ENCODE measurements around the gene MIF4GD.

The MIF4GD gene

DNA sequence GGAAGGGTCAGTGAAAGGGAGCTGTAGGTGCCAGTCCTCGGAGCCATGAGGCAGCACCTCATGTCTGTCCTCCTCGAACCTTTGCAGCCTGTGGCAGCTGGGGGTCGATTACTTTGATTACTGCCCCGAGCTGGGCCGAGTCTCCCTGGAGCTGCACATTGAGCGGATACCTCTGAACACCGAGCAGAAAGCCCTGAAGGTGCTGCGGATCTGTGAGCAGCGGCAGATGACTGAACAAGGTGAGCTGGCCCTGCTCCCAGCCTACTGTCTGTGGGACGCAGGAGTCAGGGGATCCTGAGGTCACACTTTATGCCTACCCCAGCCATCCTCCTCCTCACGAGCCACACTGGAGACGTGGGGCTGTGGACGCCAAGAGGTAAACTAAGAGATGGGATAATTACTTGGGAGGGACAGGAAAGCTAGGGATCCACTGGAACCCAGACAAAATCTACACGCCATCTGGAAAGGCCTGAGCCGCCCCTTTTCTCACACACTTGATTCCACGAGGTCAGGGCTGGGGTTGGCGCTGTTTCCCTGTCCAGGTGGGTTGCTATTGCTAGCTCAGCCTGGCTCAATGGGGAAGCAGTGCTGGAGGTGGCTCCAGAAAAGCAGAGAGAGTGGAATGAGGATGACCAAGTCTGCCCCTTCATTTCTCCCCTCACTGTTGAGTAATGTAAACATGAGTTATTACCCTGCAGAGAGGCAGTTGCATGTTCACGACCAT, 39.1 kb downstream of the MIF4GD start:
- DNase-seq = no peak

DNA sequence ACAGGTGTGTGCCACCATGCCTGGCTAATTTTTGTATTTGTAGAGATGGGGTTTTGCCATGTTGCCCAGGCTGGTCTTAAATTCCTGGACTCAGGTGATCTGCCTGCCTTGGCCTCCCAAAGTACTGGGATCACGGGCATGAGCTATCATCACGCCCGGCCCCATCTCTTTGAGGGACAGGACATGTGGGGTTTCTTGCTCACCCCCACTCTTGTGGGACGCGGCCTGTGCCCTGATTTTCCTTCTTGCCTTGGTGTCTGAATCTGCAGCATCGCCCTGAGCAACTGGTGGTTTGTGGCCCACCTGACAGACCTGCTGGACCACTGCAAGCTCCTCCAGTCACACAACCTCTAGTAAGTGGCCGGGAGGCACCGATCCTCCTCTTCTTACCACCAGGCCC, 40.0 kb downstream of the MIF4GD start:
- DNase-seq = no peak

DNA sequence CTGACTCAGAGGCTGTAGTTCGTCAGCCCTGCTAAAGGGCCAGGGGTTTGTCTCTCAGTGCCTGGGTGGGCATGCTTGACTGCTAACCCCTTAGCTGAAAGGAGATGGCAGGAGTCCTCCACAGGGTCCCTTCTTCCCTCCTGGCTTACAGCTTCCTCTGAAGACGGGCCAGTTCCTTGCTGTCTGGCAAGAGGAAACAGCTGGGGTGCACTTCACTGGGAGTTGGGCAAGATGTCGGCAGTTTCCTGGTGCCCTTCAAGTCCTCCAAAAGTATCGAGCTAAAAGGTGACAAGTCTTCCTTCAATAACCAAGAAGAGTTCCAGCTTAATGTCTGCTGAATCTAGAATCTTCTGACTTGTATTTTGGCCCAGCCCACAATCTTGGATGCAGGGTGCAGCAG, 42.2 kb downstream of the MIF4GD start:
- DNase-seq = no peak

DNA sequence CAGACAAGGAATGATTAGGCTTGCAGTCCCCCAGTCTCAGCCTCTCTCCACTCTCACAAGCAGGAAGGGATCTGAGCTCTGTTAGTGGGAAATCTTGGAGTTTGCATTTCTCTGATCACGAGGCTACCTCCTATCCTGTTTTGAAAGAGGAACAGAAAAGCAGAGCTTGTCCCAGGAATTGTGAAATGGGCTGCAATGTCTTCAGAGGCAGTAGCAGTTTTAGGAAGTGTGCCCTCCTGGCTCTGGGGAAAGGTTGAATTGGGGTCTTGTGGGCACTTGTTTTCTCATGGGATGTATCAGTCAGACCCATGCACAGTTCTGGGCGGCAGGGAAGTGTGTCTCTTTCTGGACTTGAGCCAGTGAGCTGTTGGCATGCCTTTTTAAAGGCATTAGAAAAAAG, 42.7 kb downstream of the MIF4GD start:
- no peak for DNase-seq

DNA sequence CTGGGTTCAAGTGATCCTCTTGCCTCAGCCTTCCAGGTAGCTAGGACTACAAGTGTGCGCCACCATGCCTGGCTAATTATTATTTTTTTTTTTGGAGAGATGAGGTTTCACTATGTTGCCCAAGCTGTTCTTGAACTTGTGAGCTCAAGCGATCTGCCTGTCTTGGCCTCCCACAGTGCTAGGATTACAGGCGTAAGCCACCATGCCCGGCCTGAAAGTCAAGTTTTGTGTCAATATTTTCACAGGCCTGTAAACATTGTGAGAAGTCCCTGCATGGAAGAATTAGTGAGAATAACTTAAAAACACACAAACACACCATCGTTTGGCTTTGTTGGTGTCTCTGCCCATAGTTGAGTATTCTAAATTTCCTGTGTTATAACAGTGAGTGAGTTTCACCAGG, 43.3 kb downstream of the MIF4GD start:
- DNase-seq = no peak

DNA sequence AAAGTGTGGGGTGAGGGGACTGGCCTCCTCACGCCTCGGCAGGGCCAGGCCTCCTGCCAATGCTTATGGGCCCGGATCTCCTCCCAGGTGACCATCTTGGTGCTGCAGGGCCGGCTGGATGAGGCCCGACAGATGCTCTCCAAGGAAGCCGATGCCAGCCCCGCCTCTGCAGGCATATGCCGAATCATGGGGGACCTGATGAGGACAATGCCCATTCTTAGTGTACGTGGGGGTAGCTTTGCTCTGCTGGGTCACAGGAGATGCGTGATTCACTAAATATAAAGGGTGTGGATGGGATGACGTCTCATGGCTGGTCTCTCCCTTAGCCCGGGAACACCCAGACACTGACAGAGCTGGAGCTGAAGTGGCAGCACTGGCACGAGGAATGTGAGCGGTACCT, 46.0 kb downstream of the MIF4GD start:
- no peak for DNase-seq

DNA sequence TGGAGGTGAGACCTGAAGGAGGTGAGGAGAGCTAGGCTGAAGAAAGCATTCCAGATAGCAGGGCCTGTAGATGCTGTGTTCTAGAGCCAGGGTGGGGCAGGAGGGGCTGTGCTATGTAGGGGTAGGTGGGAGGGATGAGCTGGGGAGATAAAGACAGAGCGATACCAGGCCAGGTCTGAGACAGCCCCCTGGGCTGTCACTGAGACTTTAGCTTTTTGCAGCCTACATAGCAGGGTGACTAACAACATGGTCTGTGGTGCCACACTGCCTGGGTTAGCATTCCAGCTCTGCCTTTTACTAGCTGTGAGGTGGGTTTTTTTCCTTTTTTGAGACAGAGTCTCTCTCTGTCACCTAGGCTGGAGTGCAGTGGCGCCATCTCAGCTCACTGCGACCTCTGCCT, 51.2 kb downstream of the MIF4GD start:
- no peak for DNase-seq

DNA sequence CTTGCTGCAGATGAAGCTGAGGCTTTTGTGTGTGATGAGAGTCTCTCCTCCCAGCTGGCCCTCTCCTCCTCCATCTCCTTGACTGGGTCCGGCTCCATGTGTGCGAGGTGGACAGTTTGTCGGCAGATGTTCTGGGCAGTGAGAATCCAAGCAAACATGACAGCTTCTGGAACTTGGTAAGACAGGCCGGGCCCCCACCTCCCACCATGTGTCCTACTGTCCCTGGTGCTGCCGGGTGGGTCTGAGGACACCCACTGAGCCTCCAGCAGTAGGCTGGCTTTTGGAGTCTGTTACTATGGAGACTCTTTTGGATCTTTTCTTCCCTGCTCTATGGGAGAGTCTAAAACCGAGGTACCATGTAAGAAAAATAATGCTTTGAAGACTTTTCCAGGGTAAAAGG, 52.9 kb downstream of the MIF4GD start:
- DNase-seq = no peak

Measured in activated CD4-positive, alpha-beta T cell treated with anti-CD3 and anti-CD28 coated beads, Interleukin-2, amount 50 U/mL, for 48 hours (primary cell).